TTC549 (cell line): Measurements from ENCODE around the gene ARL4D.

ENCODE experiments used
- FAIRE-seq: peaks from 2 replicates; lab custom pipeline; 2012; peaks lifted over from hg19 to GRCh38; lab: Jason Lieb, UNC

Gene ARL4D

GRCh38 chr17:43430936-43431713 is 32.3 kb downstream of the ARL4D start:
- FAIRE-seq: no peak

- no peak for FAIRE-seq
Observed at GRCh38 chr17:43431714-43432523, 33.1 kb downstream of the ARL4D start.

DNA sequence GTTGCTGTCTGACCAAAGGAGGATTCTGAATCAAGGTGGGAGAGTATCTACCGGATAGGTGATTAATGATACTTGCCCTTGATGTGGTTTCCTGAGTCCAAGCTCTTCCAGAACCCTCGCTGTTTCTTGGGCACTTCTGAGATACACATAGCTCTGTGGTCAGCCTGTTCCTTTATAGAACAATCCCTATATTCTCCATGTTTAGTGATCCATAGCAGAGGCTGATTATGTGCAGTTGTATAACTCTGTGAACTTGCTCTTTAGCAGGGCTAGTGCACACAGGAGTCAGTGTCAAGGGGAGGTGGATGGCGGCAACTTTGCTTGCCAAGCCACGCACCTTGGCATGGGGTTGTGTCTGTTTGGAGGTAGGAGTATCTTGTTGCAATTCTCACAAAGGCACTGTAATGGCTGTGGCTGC is 36.1 kb downstream of the ARL4D start:
- no peak for FAIRE-seq

DNA sequence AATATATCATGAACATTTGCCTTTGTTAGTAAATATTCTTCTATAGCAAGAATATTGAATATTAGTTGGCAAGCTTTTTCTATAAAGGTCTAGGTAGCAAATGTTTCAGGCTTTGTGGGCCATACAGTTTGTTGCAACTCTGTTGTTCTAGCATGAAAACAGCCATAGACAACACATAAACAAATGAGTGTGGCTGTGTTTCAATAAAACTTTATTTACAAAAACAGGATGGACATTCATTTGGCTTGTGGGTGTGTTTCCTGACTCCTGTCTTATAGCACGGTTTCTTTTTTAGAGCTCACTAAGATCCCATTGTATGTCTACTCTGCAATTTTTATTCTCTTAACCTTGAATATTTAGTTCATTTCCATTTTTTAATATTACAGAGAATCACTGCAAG is 39.0 kb downstream of the ARL4D start:
- FAIRE-seq: no peak

DNA sequence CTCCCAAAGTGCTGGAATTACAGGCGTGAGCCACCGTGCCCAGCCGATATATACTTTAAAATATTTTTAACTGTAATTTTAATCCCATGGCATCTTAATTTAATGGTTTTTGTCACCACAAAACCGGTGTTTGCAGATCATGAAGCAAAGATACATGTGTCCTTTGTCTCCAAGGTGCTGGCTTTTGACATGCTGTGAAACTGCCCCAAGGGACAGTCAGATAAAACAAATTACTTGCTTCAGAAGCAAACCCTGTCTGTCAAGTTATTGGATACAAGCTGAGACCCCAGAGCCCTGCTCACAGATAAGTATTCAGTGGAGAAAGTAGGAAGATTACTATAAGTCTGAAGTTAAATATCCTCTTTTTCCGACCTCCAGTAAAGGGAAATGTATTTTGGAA is 39.8 kb downstream of the ARL4D start:
- no peak for FAIRE-seq

DNA sequence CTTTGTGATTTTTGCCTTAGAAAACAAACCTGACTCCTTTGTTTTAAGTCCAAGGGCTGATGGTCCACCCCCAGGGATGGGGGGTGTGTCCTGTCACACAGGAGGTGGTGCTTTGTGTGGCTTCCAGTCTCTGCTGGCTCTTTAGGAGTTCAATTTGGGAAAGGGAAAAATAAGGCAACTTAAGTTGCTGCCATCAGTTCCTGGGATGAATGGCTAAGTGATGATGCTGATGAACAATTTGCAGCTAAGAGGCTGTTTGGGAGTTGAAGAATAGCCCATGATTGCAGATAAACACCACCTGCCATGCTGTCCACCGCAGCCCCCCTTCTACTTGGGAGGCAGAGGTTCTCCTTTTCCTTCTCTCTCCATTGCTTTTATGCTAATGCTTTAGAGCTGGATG is 40.2 kb downstream of the ARL4D start:
- no peak for FAIRE-seq

GRCh38 chr17:43442711-43443110 is 43.9 kb downstream of the ARL4D start:
- FAIRE-seq: no peak

DNA sequence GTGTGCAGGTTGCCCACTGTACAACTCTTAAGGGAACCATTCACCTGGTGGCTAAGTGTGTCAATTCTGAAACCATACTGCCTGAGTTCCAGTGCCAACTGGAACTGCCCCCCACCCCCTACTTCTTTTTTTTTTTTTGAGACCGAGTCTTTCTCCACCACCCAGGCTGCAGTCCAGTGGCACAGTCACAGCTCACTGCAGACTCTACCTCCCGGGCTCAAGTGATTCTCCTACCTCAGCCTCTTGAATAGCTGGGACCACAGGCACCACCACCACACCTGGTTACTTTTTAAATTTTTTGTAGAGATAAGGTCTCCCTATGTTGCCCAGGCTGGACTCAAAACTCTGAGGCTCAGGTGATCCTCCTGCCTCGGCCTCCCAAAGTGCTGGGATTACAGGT is 44.6 kb downstream of the ARL4D start:
- no peak for FAIRE-seq

DNA sequence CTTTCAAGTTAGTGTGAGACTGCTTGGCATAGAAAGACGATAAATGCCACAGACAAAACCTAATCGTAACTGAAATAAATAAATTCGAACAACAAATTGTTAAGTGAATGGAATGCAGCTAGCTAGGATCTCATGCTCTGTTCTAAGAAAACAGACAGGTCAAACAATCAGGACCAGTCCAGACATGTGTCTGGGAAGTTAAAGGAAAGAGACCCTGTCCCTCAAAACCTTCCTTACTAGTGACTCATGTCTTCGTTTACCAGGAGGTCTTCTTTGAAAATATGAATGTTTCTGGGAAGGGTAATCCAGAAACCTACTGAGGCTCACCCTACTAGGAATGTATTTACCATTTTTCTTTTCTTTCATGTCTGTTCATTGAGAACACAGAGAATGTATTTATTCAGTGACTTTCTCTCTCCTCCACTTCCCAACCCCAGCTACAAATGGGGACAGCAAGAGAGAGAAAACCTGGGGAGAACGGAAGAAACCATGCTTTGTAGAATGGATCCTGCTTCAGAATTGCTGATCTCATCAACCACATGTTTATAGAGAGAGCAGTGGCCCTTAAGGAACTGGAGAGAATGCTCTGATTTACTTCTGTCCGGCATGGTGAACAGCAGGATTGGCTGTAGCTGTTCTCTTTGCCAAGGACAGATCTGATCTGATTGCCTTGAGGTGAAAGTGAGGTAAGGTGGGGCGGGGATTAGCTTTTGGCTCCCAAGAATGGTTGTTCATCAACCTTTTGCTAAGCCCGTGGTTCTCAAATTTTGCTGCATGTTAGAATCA is 45.6 kb downstream of the ARL4D start:
- FAIRE-seq: no peak

- no peak for FAIRE-seq
Observed at GRCh38 chr17:43445009-43445589, 46.3 kb downstream of the ARL4D start.

- FAIRE-seq: no peak
Observed at GRCh38 chr17:43446773-43447172, 48.0 kb downstream of the ARL4D start.

DNA sequence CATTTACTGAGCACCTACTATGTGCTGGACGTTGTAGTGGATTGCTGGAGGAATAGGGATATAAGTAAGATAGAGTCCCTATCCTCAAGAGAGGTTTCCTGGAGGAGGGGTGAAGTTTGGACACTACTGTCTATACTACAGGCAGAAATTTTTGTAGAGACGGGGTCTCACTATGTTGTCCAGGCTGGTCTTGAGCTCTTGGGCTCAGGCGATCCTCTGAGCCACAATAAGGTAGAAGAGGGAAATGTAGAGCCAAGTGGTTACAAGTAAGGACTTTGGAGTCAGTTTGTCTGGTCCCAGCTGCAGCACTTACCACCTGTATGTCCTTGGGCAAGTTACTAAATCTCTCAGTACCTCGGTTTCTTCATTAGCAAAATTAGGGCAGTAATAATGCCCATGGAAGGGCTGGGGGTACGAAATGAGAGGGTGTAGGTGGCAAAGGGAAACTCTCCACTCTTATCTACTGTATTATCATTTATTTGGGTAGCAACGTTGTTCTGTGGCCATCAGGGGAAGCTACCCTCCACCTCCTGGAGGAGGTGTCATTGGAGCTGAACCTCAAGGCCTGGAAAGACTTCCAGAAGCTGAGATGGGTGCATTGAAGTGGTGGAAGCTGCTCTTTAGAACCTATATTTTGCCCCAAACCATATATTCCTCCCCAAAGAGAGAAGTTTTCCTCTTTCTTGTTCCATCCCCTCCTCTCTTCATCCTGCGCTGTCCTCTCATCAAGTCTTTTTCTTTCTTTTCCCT is 50.1 kb downstream of the ARL4D start:
- no peak for FAIRE-seq

DNA sequence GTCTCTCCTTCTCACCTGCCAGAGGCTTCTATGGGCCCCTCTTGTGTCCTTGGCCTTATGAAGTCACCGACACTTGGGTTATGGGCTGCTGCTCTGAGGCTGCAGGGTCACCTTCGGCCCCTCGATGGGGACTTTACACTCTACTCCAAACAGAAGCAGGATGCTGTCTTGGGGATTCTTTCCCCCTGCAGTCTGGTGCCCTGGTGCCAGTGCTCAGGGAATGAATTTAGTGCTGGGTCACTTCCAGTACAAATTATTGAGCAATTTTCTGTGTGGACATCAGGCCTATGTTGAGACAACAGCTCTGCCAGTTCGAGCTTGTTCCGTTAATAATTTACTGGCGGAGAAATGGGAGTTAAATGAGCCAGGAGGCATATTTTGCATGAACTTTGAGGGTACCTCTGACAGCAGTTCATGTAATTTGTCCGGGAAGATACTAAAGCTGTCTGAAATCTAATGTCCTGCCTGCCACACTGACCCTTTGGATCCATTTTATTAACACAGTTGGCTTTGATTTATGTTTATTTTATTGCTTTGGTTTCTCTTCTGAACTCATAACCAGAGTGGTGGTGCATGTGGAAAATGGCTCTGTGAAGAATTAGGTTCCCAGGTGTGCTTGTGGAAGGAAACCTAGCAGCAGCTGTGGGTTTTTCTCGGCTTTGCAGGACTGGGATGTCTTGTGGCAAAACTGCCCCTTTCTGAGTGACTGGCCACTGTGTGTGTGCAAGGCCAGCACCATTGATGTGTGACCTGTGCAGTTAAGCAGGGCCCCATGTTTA is 50.9 kb downstream of the ARL4D start:
- FAIRE-seq: no peak
